ENCODE results near the gene NXPE2. TPM values are rescaled to one million over a fixed set of nuclear protein-coding genes. Genes with fewer than 3 reads are reported as not detected.
"Not testable (repeated sequence)": the region's sequence is repeated elsewhere in the genome, so short reads cannot be mapped to it uniquely, and the experiment has no call there.

NXPE2 gene
- 0.22 TPM for total RNA-seq
- polyA plus RNA-seq (ENCODE audit: insufficient read depth, low read depth, low replicate concordance), result not detected
- long read RNA-seq, donor 1, result 0 reads
- long read RNA-seq, donor 2, result 0 reads
- long read RNA-seq, donor 3, result 0 reads
- long read RNA-seq, donor 4, result 0 reads
- long read RNA-seq, donor 5, result 0 reads
- long read RNA-seq, donor 6, result 0 reads
- long read RNA-seq, donor 7, result 0 reads
- long read RNA-seq, donor 8, result 0 reads
- long read RNA-seq, donor 9, result 0 reads
- long read RNA-seq, donor 10, result 0 reads

DNA sequence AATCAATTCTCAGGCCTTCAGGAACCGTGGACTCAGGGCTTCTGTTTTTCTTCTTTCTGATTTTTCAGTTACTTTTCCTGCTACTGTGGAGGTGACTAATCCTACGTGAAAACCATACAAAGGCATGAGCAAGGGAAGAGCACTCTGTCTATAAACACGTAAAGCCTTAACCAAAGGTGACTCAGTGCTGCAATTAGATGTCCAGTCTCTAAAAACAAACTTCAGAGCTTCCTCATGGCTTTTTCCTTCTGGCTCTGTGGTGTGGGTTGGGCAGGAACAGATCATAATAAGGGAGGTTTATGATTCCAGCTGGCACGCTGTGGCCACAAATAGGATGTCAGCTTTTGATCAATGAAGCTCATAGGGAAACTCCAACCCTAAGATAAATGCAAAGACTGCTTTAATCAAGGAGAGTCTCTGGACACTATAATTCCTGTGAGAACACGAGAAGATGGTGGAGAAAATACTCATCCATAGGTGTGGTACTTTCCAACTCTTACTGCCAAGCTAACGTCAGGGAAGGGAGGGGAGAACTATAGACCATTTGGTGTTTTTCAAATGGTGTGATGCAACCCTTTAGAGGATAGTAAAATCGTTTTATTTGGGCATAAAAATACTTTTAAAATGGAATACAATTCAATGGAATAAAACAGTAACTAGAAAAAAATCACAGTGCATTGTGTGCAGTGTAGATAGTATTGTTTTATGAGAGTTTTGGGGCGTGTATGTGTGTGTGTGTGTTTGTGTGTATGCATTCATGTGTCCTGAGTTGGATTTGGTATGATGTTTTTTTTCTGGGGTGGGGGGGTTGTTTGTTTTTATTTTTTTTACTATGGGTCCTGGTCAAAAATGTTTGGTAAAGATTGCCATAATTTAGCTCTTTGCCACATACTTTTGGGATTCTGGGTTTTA, at the start of gene NXPE2:
Gene NXPE2, plus strand, starts transcription at position 403 of the 912 bp plus-strand sequence. Its CDS starts 49 bp downstream, at position 452.
- H3K4me3 ChIP-seq (ENCODE audit: low read length in 3 of 3), result no peak within 1 kb of the TSS
- no peaks in the 10 kb centered on the region for H3K4me1 ChIP-seq (ENCODE audit: control insufficient read depth in 2 of 3, insufficient read depth in 2 of 3, low read depth in 1 of 3, low read length in 3 of 3)
- TF ChIP-seq, protein P1, sequence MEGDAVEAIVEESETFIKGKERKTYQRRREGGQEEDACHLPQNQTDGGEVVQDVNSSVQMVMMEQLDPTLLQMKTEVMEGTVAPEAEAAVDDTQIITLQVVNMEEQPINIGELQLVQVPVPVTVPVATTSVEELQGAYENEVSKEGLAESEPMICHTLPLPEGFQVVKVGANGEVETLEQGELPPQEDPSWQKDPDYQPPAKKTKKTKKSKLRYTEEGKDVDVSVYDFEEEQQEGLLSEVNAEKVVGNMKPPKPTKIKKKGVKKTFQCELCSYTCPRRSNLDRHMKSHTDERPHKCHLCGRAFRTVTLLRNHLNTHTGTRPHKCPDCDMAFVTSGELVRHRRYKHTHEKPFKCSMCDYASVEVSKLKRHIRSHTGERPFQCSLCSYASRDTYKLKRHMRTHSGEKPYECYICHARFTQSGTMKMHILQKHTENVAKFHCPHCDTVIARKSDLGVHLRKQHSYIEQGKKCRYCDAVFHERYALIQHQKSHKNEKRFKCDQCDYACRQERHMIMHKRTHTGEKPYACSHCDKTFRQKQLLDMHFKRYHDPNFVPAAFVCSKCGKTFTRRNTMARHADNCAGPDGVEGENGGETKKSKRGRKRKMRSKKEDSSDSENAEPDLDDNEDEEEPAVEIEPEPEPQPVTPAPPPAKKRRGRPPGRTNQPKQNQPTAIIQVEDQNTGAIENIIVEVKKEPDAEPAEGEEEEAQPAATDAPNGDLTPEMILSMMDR (IDR thresholded peaks at IDR 0.05; ENCODE audit: borderline replicate concordance, extremely low read depth, insufficient read depth), result no peak
- no peaks in the 10 kb centered on the region for H3K9me3 ChIP-seq (ENCODE audit: control insufficient read depth in 2 of 3, insufficient read depth in 1 of 3, low read length in 3 of 3)
- DNase-seq (no peak), FAIRE-seq (no peak)
- no peak within 1 kb of the TSS for H3K9ac ChIP-seq (ENCODE audit: low read length in 3 of 3)
- intact Hi-C loops (cut with DNase I), result no loop called here
- no peaks in the 10 kb centered on the region for H3K36me3 ChIP-seq (ENCODE audit: control insufficient read depth in 2 of 3, insufficient read depth in 3 of 3, low read length in 3 of 3)
- H3K27ac ChIP-seq (ENCODE audit: low read depth in 2 of 2, low read length in 2 of 2), result no peak within 1 kb of the TSS
- H3K27me3 ChIP-seq (ENCODE audit: control insufficient read depth, insufficient read depth, low read length), result no peaks in the 10 kb centered on the region

DNA sequence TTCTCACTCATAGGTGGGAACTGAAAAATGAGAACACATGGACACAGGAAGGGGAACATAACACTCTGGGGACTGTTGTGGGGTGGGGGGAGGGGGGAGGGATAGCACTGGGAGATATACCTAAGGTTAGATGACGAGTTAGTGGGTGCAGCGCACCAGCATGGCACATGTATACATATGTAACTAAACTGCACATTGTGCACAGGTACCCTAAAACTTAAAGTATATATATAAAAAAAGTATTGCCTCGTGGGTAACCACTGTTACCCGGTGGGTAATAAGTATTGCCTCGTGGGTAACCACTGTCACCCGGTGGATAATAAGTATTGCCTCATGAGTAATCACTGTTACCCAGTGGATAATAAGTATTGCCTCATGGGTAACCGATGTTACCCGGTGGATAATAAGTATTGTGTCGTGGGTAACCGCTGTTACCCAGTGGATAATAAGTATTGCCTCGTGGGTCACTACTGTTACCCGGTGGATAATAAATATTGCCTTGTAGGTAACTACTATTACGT, 46.8 kb upstream of the NXPE2 start:
- peak in 1 of 5 donors; percentile 10 for DNase-seq

DNA sequence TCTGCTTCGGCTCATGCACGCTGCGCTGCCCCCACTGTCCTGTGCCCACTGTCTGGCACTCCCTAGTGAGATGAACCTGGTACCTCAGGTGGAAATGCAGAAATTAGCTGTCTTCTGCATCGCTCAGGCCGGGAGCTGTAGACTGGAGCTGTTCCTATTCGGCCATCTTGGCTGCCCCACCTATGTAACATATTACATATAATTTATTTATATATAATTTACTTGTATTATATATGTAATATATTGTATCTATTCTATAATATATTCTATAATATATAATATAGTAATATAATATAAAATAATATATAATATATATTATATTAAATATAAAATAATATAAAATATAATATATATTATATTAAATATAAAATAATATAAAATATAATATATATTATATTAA, 38.9 kb upstream of the NXPE2 start:
- H3K4me3 ChIP-seq (ENCODE audit: low read length in 3 of 3); H3K36me3 ChIP-seq (ENCODE audit: control insufficient read depth in 2 of 3, insufficient read depth in 3 of 3, low read length in 3 of 3); H3K27ac ChIP-seq (ENCODE audit: low read depth in 2 of 2, low read length in 2 of 2); DNase-seq; H3K4me1 ChIP-seq (ENCODE audit: control insufficient read depth in 2 of 3, insufficient read depth in 2 of 3, low read depth in 1 of 3, low read length in 3 of 3); H3K9me3 ChIP-seq (ENCODE audit: control insufficient read depth in 2 of 3, insufficient read depth in 1 of 3, low read length in 3 of 3); intact Hi-C loops (cut with DNase I); FAIRE-seq; H3K9ac ChIP-seq (ENCODE audit: low read length in 3 of 3); H3K27me3 ChIP-seq (ENCODE audit: control insufficient read depth, insufficient read depth, low read length): not testable (repeated sequence)

More for the DNA sequence above, 46.8 kb upstream of the NXPE2 start:
- H3K27me3 ChIP-seq (ENCODE audit: control insufficient read depth, insufficient read depth, low read length); intact Hi-C loops (cut with DNase I); H3K27ac ChIP-seq (ENCODE audit: low read depth in 2 of 2, low read length in 2 of 2); FAIRE-seq; H3K9me3 ChIP-seq (ENCODE audit: control insufficient read depth in 2 of 3, insufficient read depth in 1 of 3, low read length in 3 of 3); H3K4me3 ChIP-seq (ENCODE audit: low read length in 3 of 3); H3K9ac ChIP-seq (ENCODE audit: low read length in 3 of 3); H3K4me1 ChIP-seq (ENCODE audit: control insufficient read depth in 2 of 3, insufficient read depth in 2 of 3, low read depth in 1 of 3, low read length in 3 of 3); H3K36me3 ChIP-seq (ENCODE audit: control insufficient read depth in 2 of 3, insufficient read depth in 3 of 3, low read length in 3 of 3): not testable (repeated sequence)

DNA sequence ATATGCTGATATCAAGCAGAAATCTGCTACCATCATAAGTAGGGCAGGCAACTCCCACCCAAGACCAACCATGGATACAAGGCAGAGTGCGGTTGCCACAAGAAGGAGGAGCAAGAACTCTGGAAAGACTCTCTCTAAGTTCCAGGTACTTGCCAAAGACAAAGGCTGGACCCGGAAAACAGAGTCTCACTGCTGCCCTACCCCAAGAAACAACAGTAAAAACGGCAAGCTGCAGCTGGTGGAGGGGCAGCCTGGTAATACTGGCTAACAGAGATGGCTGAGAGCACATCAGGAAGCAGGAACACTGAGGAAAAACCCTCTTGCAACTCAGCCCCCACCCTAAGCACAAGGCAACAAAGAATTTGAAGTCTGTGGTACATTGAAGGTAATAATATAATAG, 27.7 kb upstream of the NXPE2 start:
- H3K9me3 ChIP-seq (ENCODE audit: control insufficient read depth in 2 of 3, insufficient read depth in 1 of 3, low read length in 3 of 3), result no peaks in the 10 kb centered on the region
- no peak overlapping the region for H3K9ac ChIP-seq (ENCODE audit: low read length in 3 of 3)
- no peak overlapping the region for H3K4me3 ChIP-seq (ENCODE audit: low read length in 3 of 3)
- TF ChIP-seq, protein P1 (IDR thresholded peaks at IDR 0.05; ENCODE audit: borderline replicate concordance, extremely low read depth, insufficient read depth), result no peak
- no peak for FAIRE-seq
- no peak for DNase-seq
- intact Hi-C loops (cut with DNase I), result no loop called here
- H3K27me3 ChIP-seq (ENCODE audit: control insufficient read depth, insufficient read depth, low read length), result no peaks in the 10 kb centered on the region
- H3K4me1 ChIP-seq (ENCODE audit: control insufficient read depth in 2 of 3, insufficient read depth in 2 of 3, low read depth in 1 of 3, low read length in 3 of 3), result no peaks in the 10 kb centered on the region
- H3K27ac ChIP-seq (ENCODE audit: low read depth in 2 of 2, low read length in 2 of 2), result no peak overlapping the region
- no peaks in the 10 kb centered on the region for H3K36me3 ChIP-seq (ENCODE audit: control insufficient read depth in 2 of 3, insufficient read depth in 3 of 3, low read length in 3 of 3)

All from kidney (tissue), 22 donors.